ENCODE measurements around the gene INSC.

INSC gene

DNA sequence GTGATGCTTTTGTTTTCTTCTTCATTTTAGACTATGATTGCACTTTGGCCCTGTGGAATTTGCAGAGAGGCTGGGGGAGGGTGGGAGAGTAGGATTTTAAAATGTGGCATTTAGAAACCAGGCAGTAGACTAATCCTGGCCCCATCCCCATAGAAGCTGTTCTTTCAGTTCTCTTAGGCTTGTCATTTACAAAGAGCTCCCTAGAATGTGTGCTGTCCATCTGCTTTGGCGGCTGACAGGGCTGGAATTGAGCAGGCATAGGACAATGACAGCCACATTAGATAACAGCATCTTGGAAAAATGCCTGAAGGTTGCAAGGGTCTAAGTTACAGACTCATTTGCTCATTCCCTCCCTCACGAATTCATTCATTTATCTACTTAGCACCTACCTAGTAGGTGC, 9.8 kb downstream of the INSC start:
- Histone ChIP-seq H3K9ac (ENCODE audit: low read length) (no peak overlapping the region), H3K27ac (ENCODE audit: low read depth, low read length) (no peak overlapping the region), H2BK5ac (ENCODE audit: low read length) (no peak overlapping the region), H4K5ac (ENCODE audit: low read length) (no peak overlapping the region), H3K4me2 (ENCODE audit: low read length) (no peak overlapping the region), H3K27me3 (ENCODE audit: insufficient read depth, low read length, poor library complexity) (no peaks in the 10 kb centered on the region), H3K36me3 (ENCODE audit: control insufficient read depth, insufficient read depth, low read length) (no peaks in the 10 kb centered on the region), H2BK15ac (replicated peaks; ENCODE audit: low read depth) (no peak overlapping the region), H2BK120ac (ENCODE audit: low read depth, low read length) (no peak overlapping the region), H3K18ac (ENCODE audit: low read length) (no peak overlapping the region), H4K8ac (ENCODE audit: low read depth, low read length) (no peak overlapping the region), H3K23ac (ENCODE audit: low read length) (no peak overlapping the region), H2AK5ac (ENCODE audit: low read length) (no peak overlapping the region), H3K4me1 (ENCODE audit: control insufficient read depth, low read depth, low read length) (no peaks in the 10 kb centered on the region), H3K4ac (ENCODE audit: low read depth, low read length) (no peak overlapping the region), H3K56ac (ENCODE audit: low read length) (no peak overlapping the region), H3K4me3 (ENCODE audit: low read length) (no peak overlapping the region), H3K79me1 (ENCODE audit: low read length) (no peaks in the 10 kb centered on the region), H3K79me2 (ENCODE audit: control insufficient read depth, insufficient read depth, low read length) (no peaks in the 10 kb centered on the region)
- no peak for DNase-seq
- WGBS (ENCODE audit: extremely low coverage, insufficient coverage, low lambda C conversion rate), result no CpG with 5 or more reads among the region's 2 CpGs

GRCh38 chr11:15127341-15127740, 12.6 kb downstream of the INSC start:
- H2BK15ac ChIP-seq (replicated peaks; ENCODE audit: low read depth), result no peak overlapping the region
- H3K4me2 ChIP-seq (ENCODE audit: low read length), result no peak overlapping the region
- no peak overlapping the region for H2AK5ac ChIP-seq (ENCODE audit: low read length)
- H3K4me3 ChIP-seq (ENCODE audit: low read length), result no peak overlapping the region
- H3K9ac ChIP-seq (ENCODE audit: low read length), result no peak overlapping the region
- no peak overlapping the region for H3K56ac ChIP-seq (ENCODE audit: low read length)
- H3K79me1 ChIP-seq (ENCODE audit: low read length), result no peaks in the 10 kb centered on the region
- no peak overlapping the region for H3K23ac ChIP-seq (ENCODE audit: low read length)
- no peaks in the 10 kb centered on the region for H3K4me1 ChIP-seq (ENCODE audit: control insufficient read depth, low read depth, low read length)
- H3K36me3 ChIP-seq (ENCODE audit: control insufficient read depth, insufficient read depth, low read length), result no peaks in the 10 kb centered on the region
- no CpG with 5 or more reads among the region's 6 CpGs for WGBS (ENCODE audit: extremely low coverage, insufficient coverage, low lambda C conversion rate)
- no peak overlapping the region for H4K8ac ChIP-seq (ENCODE audit: low read depth, low read length)
- no peak overlapping the region for H2BK120ac ChIP-seq (ENCODE audit: low read depth, low read length)
- no peak for DNase-seq
- no peak overlapping the region for H3K4ac ChIP-seq (ENCODE audit: low read depth, low read length)
- no peak overlapping the region for H4K5ac ChIP-seq (ENCODE audit: low read length)
- H3K27ac ChIP-seq (ENCODE audit: low read depth, low read length), result no peak overlapping the region
- no peaks in the 10 kb centered on the region for H3K79me2 ChIP-seq (ENCODE audit: control insufficient read depth, insufficient read depth, low read length)
- no peak overlapping the region for H3K18ac ChIP-seq (ENCODE audit: low read length)
- no peak overlapping the region for H2BK5ac ChIP-seq (ENCODE audit: low read length)
- no peaks in the 10 kb centered on the region for H3K27me3 ChIP-seq (ENCODE audit: insufficient read depth, low read length, poor library complexity)

DNA sequence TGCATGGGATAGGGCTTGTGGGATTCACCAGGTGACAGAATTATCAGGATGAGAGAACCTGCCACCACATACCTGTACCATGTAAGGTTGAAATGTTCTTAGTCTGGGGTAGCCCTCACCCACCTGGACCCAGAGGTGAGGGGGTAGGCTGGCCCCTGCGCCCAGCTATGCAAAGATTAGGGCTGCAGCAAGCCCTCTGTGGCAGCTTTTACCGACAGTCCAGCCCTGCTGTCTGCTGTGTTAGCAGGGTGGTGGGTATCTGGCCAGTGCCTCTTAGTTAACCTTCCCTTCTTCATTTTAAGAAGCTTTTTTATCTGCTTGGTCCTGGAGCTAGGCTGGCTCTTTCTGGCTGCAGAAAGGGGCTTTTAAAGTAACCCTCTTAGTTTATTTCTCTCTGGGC, 13.9 kb downstream of the INSC start:
- Histone ChIP-seq H2BK120ac (ENCODE audit: low read depth, low read length) (no peak overlapping the region), H3K4ac (ENCODE audit: low read depth, low read length) (no peak overlapping the region), H2BK15ac (replicated peaks; ENCODE audit: low read depth) (no peak overlapping the region), H2BK5ac (ENCODE audit: low read length) (no peak overlapping the region), H3K18ac (ENCODE audit: low read length) (no peak overlapping the region), H3K27ac (ENCODE audit: low read depth, low read length) (no peak overlapping the region), H3K9ac (ENCODE audit: low read length) (no peak overlapping the region), H3K79me2 (ENCODE audit: control insufficient read depth, insufficient read depth, low read length) (no peaks in the 10 kb centered on the region), H3K4me2 (ENCODE audit: low read length) (no peak overlapping the region), H4K5ac (ENCODE audit: low read length) (no peak overlapping the region), H3K23ac (ENCODE audit: low read length) (no peak overlapping the region), H3K4me3 (ENCODE audit: low read length) (no peak overlapping the region), H4K8ac (ENCODE audit: low read depth, low read length) (no peak overlapping the region), H3K27me3 (ENCODE audit: insufficient read depth, low read length, poor library complexity) (no peaks in the 10 kb centered on the region), H2AK5ac (ENCODE audit: low read length) (no peak overlapping the region), H3K79me1 (ENCODE audit: low read length) (no peaks in the 10 kb centered on the region), H3K56ac (ENCODE audit: low read length) (no peak overlapping the region), H3K36me3 (ENCODE audit: control insufficient read depth, insufficient read depth, low read length) (no peaks in the 10 kb centered on the region), H3K4me1 (ENCODE audit: control insufficient read depth, low read depth, low read length) (no peaks in the 10 kb centered on the region)
- no CpG with 5 or more reads among the region's 2 CpGs for WGBS (ENCODE audit: extremely low coverage, insufficient coverage, low lambda C conversion rate)
- DNase-seq, result no peak

DNA sequence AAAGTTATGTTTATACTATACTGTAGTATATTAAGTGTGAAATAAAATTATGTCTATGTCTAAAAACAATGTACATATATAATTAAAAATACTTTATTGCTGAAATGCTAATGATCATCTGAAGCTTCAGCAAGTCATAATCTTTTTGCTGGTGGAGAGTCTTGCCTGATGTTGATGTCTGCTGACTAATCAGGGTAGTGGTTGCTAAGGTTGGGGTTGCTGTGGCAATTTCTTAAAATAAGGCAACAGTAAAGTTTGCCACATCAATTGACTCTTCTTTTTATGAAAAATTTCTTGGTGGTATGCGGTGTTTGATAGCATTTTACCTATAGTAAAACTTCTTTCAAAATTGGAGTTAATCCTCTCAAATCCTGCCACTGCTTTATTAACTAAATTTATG, 21.4 kb downstream of the INSC start:
- Histone ChIP-seq H2AK5ac (ENCODE audit: low read length) (no peak overlapping the region), H3K56ac (ENCODE audit: low read length) (no peak overlapping the region), H3K4me2 (ENCODE audit: low read length) (no peak overlapping the region), H2BK5ac (ENCODE audit: low read length) (no peak overlapping the region), H3K23ac (ENCODE audit: low read length) (no peak overlapping the region), H3K4ac (ENCODE audit: low read depth, low read length) (no peak overlapping the region), H2BK120ac (ENCODE audit: low read depth, low read length) (no peak overlapping the region), H3K4me1 (ENCODE audit: control insufficient read depth, low read depth, low read length) (peaks cover 6% of the 10 kb centered on the region), H3K4me3 (ENCODE audit: low read length) (no peak overlapping the region), H3K18ac (ENCODE audit: low read length) (no peak overlapping the region), H4K5ac (ENCODE audit: low read length) (no peak overlapping the region), H3K36me3 (ENCODE audit: control insufficient read depth, insufficient read depth, low read length) (no peaks in the 10 kb centered on the region), H3K27me3 (ENCODE audit: insufficient read depth, low read length, poor library complexity) (no peaks in the 10 kb centered on the region), H3K9ac (ENCODE audit: low read length) (no peak overlapping the region), H2BK15ac (replicated peaks; ENCODE audit: low read depth) (no peak overlapping the region), H3K79me2 (ENCODE audit: control insufficient read depth, insufficient read depth, low read length) (no peaks in the 10 kb centered on the region), H3K27ac (ENCODE audit: low read depth, low read length) (no peak overlapping the region), H3K79me1 (ENCODE audit: low read length) (no peaks in the 10 kb centered on the region), H4K8ac (ENCODE audit: low read depth, low read length) (no peak overlapping the region)
- WGBS (ENCODE audit: extremely low coverage, insufficient coverage, low lambda C conversion rate), result no CpG with 5 or more reads among the region's 1 CpG
- no peak for DNase-seq

DNA sequence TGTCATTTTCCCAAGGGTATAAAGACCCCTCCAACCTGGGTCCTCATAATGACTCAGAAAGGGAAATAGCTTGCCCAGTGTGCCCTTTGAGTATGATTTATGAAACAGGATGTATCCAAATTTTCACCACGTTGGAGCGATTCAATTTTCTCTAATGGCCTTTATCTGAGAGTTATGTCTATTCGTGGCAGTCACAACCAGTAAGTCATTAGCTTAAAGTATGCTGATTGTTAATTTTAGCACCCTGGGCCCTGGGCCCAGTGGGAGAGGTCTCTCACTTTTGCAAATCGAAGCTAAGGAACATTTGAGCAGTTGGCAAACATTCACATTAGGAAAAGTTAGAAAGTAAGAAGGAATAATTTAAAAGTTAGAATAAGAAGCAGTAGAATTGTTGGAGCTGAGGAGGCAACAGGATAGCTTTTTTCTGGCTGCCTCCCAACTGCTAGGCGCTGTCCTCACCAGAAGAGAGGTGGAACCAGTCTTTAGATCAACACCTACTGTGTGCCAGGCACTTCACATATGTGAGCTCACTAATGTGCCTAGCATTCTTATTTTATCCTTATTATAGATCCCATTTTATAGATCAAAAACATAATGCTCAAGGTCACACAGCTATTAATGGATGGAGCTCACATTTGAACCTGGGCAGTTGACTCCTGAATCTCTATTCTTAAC, 24.5 kb downstream of the INSC start:
- no peak overlapping the region for H3K18ac ChIP-seq (ENCODE audit: low read length)
- no peaks in the 10 kb centered on the region for H3K36me3 ChIP-seq (ENCODE audit: control insufficient read depth, insufficient read depth, low read length)
- H3K4ac ChIP-seq (ENCODE audit: low read depth, low read length), result no peak overlapping the region
- H2BK5ac ChIP-seq (ENCODE audit: low read length), result no peak overlapping the region
- H3K23ac ChIP-seq (ENCODE audit: low read length), result no peak overlapping the region
- H3K79me1 ChIP-seq (ENCODE audit: low read length), result no peaks in the 10 kb centered on the region
- H3K4me3 ChIP-seq (ENCODE audit: low read length), result no peak overlapping the region
- H3K4me2 ChIP-seq (ENCODE audit: low read length), result no peak overlapping the region
- H3K27me3 ChIP-seq (ENCODE audit: insufficient read depth, low read length, poor library complexity), result no peaks in the 10 kb centered on the region
- no peaks in the 10 kb centered on the region for H3K79me2 ChIP-seq (ENCODE audit: control insufficient read depth, insufficient read depth, low read length)
- H2AK5ac ChIP-seq (ENCODE audit: low read length), result no peak overlapping the region
- no peak overlapping the region for H3K9ac ChIP-seq (ENCODE audit: low read length)
- no peak overlapping the region for H3K27ac ChIP-seq (ENCODE audit: low read depth, low read length)
- WGBS (ENCODE audit: extremely low coverage, insufficient coverage, low lambda C conversion rate), result no CpG with 5 or more reads among the region's 5 CpGs
- no peak overlapping the region for H2BK120ac ChIP-seq (ENCODE audit: low read depth, low read length)
- H2BK15ac ChIP-seq (replicated peaks; ENCODE audit: low read depth), result no peak overlapping the region
- DNase-seq, result no peak
- H4K8ac ChIP-seq (ENCODE audit: low read depth, low read length), result no peak overlapping the region
- peaks cover 8% of the 10 kb centered on the region for H3K4me1 ChIP-seq (ENCODE audit: control insufficient read depth, low read depth, low read length)
- no peak overlapping the region for H3K56ac ChIP-seq (ENCODE audit: low read length)
- H4K5ac ChIP-seq (ENCODE audit: low read length), result no peak overlapping the region

Data from mesendoderm (in vitro differentiated cells).